Measurements from ENCODE around the gene EHBP1.

The EHBP1 gene

DNA sequence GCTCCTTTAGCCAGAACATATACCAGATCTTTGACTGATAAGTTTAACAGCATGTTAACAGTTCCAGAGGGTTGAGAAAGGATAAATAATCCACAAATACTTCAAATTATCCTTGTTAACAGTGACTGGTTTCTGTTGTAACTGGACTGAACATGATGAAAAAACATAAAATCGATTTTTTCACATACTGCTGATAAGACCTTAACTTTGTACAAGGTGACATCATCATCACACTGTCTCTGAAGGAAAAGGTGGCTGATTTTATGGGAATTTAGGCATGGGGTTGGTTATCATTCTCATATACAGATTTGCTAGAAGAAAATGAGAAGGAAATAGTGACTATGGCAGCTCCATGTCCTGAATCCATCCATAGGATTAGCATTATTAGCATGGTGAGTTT is 381.2 kb downstream of the EHBP1 start:
- no peaks in the 10 kb centered on the region for H3K79me2 ChIP-seq (ENCODE audit: control insufficient read depth, low read length)
- H4K20me1 ChIP-seq (ENCODE audit: control insufficient read depth, insufficient read depth, low read depth, low read length), result no peaks in the 10 kb centered on the region
- H3K27ac ChIP-seq (ENCODE audit: low read depth, low read length), result no peak overlapping the region
- 0 out of 2 replicates have a peak, but pooled peaks cover 2% of the 10 kb centered on the region for H3K27me3 ChIP-seq (ENCODE audit: control insufficient read depth, low read length)
- H3F3A ChIP-seq (ENCODE audit: control insufficient read depth, insufficient read depth), result no peaks in the 10 kb centered on the region
- no peak overlapping the region for H3K4me2 ChIP-seq (ENCODE audit: low read length)
- no peaks in the 10 kb centered on the region for H3K4me1 ChIP-seq (ENCODE audit: control insufficient read depth, low read length)
- no peaks in the 10 kb centered on the region for H3K36me3 ChIP-seq (ENCODE audit: control insufficient read depth, low read length)
- no peaks in the 10 kb centered on the region for H3K9me3 ChIP-seq (ENCODE audit: control insufficient read depth, insufficient read depth, low read length)
- TF ChIP-seq EZH2phosphoT487 (IDR thresholded peaks at IDR 0.05; ENCODE audit: borderline replicate concordance, low read length), result no peak
- TF ChIP-seq, protein P1, sequence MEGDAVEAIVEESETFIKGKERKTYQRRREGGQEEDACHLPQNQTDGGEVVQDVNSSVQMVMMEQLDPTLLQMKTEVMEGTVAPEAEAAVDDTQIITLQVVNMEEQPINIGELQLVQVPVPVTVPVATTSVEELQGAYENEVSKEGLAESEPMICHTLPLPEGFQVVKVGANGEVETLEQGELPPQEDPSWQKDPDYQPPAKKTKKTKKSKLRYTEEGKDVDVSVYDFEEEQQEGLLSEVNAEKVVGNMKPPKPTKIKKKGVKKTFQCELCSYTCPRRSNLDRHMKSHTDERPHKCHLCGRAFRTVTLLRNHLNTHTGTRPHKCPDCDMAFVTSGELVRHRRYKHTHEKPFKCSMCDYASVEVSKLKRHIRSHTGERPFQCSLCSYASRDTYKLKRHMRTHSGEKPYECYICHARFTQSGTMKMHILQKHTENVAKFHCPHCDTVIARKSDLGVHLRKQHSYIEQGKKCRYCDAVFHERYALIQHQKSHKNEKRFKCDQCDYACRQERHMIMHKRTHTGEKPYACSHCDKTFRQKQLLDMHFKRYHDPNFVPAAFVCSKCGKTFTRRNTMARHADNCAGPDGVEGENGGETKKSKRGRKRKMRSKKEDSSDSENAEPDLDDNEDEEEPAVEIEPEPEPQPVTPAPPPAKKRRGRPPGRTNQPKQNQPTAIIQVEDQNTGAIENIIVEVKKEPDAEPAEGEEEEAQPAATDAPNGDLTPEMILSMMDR (IDR thresholded peaks at IDR 0.05; ENCODE audit: low read depth, low read length, poor library complexity, severe bottlenecking), result no peak
- no peak overlapping the region for H3K4me3 ChIP-seq (ENCODE audit: low read length)
- no peaks in the 10 kb centered on the region for H3K9me2 ChIP-seq (replicated peaks; ENCODE audit: control insufficient read depth, low read length)

DNA sequence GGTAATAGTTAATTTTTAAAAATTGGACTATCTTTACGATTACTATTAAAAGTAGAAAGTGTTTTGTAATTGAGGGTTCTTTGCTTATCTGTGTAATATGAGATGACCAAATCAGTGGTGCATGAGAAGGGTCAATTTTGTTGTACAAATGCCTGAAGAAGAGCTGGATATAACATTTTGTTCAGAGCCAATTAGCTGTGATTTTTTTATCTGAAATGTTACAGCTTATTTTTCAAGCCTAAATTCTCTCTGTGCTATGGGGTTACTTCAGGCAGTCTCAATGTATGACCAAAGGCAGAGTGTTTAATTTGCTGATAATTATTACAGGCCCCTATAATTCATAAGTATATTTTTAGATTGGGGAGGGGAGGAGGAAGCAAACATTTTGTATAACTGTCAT is 386.9 kb downstream of the EHBP1 start:
- H3K27me3 ChIP-seq (ENCODE audit: control insufficient read depth, low read length), result no peaks in the 10 kb centered on the region
- no peak for TF ChIP-seq EZH2phosphoT487 (IDR thresholded peaks at IDR 0.05; ENCODE audit: borderline replicate concordance, low read length)
- TF ChIP-seq, protein P1 (IDR thresholded peaks at IDR 0.05; ENCODE audit: low read depth, low read length, poor library complexity, severe bottlenecking), result no peak
- H3K4me2 ChIP-seq (ENCODE audit: low read length), result no peak overlapping the region
- no peaks in the 10 kb centered on the region for H3K79me2 ChIP-seq (ENCODE audit: control insufficient read depth, low read length)
- no peak overlapping the region for H3K27ac ChIP-seq (ENCODE audit: low read depth, low read length)
- no peaks in the 10 kb centered on the region for H3K9me2 ChIP-seq (replicated peaks; ENCODE audit: control insufficient read depth, low read length)
- no peak overlapping the region for H3K4me3 ChIP-seq (ENCODE audit: low read length)
- no peaks in the 10 kb centered on the region for H3K4me1 ChIP-seq (ENCODE audit: control insufficient read depth, low read length)
- no peaks in the 10 kb centered on the region for H3F3A ChIP-seq (ENCODE audit: control insufficient read depth, insufficient read depth)
- no peaks in the 10 kb centered on the region for H4K20me1 ChIP-seq (ENCODE audit: control insufficient read depth, insufficient read depth, low read depth, low read length)
- H3K36me3 ChIP-seq (ENCODE audit: control insufficient read depth, low read length), result no peaks in the 10 kb centered on the region
- H3K9me3 ChIP-seq (ENCODE audit: control insufficient read depth, insufficient read depth, low read length), result no peaks in the 10 kb centered on the region

DNA sequence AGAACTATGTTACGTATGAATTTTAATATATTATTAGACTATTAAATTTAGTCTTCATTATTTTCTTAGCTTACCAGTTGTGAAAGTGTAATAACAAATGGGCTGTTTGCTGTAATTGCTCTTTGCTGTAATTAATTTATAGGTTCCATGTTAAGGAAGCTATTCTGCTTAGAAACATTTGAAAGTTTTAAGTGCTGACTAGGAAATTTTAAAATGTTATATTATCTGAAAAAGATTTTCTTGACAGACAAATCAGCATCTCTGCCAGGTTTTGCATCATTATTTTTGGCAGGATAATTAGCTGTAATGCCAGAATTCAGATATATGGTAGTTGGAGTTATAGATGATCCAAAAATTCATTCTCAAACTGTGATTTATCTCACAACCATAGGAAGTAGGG is 387.3 kb downstream of the EHBP1 start:
- Histone ChIP-seq H3K9me3 (ENCODE audit: control insufficient read depth, insufficient read depth, low read length) (no peaks in the 10 kb centered on the region), H3K9me2 (replicated peaks; ENCODE audit: control insufficient read depth, low read length) (no peaks in the 10 kb centered on the region), H3K27me3 (ENCODE audit: control insufficient read depth, low read length) (no peaks in the 10 kb centered on the region), H3K79me2 (ENCODE audit: control insufficient read depth, low read length) (no peaks in the 10 kb centered on the region), H3K4me1 (ENCODE audit: control insufficient read depth, low read length) (no peaks in the 10 kb centered on the region), H3K4me2 (ENCODE audit: low read length) (no peak overlapping the region), H3K36me3 (ENCODE audit: control insufficient read depth, low read length) (no peaks in the 10 kb centered on the region), H3F3A (ENCODE audit: control insufficient read depth, insufficient read depth) (no peaks in the 10 kb centered on the region), H3K27ac (ENCODE audit: low read depth, low read length) (no peak overlapping the region), H3K4me3 (ENCODE audit: low read length) (no peak overlapping the region), H4K20me1 (ENCODE audit: control insufficient read depth, insufficient read depth, low read depth, low read length) (no peaks in the 10 kb centered on the region)
- no peak for TF ChIP-seq EZH2phosphoT487 (IDR thresholded peaks at IDR 0.05; ENCODE audit: borderline replicate concordance, low read length)
- TF ChIP-seq, protein P1 (IDR thresholded peaks at IDR 0.05; ENCODE audit: low read depth, low read length, poor library complexity, severe bottlenecking), result no peak

DNA sequence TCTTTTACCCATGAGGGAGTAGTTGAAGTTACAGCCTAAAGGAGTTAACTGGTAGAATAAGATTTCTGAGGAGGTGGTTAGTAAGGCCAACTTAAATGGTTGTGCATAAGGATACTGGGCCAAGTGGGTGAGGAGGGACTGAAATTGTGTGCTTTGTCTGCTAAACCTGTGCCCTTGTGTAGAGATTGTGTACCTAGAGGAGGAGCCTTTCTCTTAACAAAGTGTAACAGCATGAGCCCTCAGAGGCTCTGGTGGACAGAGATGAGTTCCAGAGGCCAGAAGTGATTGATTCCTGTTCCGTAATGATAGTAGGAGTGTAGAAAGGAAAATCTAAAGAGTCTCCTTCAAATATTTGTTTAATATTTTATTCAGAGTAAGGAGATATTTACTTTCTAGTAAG is 388.0 kb downstream of the EHBP1 start:
- H3K79me2 ChIP-seq (ENCODE audit: control insufficient read depth, low read length), result no peaks in the 10 kb centered on the region
- H3K4me2 ChIP-seq (ENCODE audit: low read length), result no peak overlapping the region
- H3K4me1 ChIP-seq (ENCODE audit: control insufficient read depth, low read length), result no peaks in the 10 kb centered on the region
- no peaks in the 10 kb centered on the region for H3K9me2 ChIP-seq (replicated peaks; ENCODE audit: control insufficient read depth, low read length)
- no peaks in the 10 kb centered on the region for H3K9me3 ChIP-seq (ENCODE audit: control insufficient read depth, insufficient read depth, low read length)
- H3F3A ChIP-seq (ENCODE audit: control insufficient read depth, insufficient read depth), result no peaks in the 10 kb centered on the region
- no peaks in the 10 kb centered on the region for H4K20me1 ChIP-seq (ENCODE audit: control insufficient read depth, insufficient read depth, low read depth, low read length)
- no peaks in the 10 kb centered on the region for H3K36me3 ChIP-seq (ENCODE audit: control insufficient read depth, low read length)
- no peaks in the 10 kb centered on the region for H3K27me3 ChIP-seq (ENCODE audit: control insufficient read depth, low read length)
- H3K4me3 ChIP-seq (ENCODE audit: low read length), result no peak overlapping the region
- TF ChIP-seq, protein P1 (IDR thresholded peaks at IDR 0.05; ENCODE audit: low read depth, low read length, poor library complexity, severe bottlenecking), result no peak
- TF ChIP-seq EZH2phosphoT487 (IDR thresholded peaks at IDR 0.05; ENCODE audit: borderline replicate concordance, low read length), result no peak
- H3K27ac ChIP-seq (ENCODE audit: low read depth, low read length), result no peak overlapping the region
